GM19467 (cell line): ENCODE measurements around the gene ZFAND3.
"Not testable (repeated sequence)": the region's sequence is repeated elsewhere in the genome, so short reads cannot be mapped to it uniquely, and the experiment has no call there.

Source experiments
- ATAC-seq: cut with Tn5 transposase; IDR thresholded peaks from one replicate; pipeline ENCODE4 v1.9.1; 2021; ENCODE audit warnings: mild to moderate bottlenecking, moderate library complexity; ENCODE audit not compliant: unreplicated experiment

Gene ZFAND3

DNA sequence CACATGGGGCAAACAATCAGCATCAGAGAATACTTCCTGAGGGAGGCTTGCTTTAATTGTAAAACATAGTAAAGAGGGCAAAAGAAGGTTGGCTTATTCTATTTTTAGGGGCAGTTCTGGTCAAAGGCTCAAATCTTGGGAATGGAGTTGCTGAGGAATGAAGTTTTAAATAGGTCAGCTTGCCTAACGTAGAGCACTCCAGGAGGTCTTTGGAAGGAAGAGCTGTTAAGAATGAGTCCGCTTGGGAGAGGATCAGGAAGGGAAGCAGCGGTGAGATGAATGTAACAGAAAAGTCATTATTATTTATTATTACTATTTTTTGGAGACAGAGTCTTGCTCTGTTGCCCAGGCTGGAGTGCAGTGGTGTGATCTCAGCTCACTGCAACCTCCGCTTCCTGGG is 108.7 kb downstream of the ZFAND3 start:
- ATAC-seq = no peak

DNA sequence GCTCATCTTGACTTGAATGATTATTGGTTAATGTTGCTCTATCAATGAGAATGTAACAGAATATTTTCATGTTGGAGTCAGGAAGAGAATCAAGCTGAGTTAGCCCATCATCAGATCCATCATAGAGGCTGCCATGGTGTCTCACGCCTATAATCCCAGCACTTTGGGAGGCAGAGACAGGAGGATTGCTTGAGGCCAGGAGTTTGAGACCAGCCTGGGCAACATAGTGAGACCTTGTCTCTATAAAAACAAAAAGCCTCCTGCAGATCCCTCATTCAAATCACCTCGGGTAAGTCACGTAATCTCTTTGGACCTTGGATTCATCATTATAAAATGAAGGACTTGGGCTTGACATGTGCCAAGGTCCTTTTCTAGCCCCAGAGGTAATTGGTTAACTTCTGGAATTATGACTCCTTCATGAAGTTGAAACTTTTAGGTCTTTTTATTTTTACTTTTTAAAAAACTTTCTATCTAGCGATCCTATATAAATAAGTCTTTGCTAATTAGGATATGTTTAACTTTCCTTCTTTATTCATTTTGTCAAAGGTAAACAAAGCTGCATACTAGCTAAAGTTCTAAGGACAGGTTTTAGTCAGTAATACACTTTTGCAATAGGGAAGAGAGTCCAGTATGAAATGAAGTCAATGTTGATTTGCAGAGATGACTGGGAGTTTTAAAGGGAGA is 110.9 kb downstream of the ZFAND3 start:
- no peak for ATAC-seq

DNA sequence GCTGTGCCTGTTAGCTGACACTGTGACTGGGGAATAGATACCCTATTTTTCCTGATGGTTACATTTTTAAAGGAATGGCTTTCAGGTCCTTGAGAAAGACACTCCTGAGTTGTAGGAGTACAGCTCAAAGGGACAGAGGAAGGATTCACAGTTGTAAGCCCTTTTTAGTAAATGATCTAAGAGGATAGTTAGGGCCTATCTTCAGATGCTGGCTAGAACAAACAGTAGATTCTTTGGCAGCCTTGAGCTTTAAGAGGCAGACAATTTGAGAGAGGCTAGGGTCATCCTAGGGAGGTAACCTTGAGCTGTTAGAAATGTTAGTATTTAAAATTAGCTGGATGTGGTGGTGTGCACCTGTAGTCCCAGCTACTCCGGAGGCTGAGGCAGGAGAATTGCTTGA is 111.5 kb downstream of the ZFAND3 start:
- no peak for ATAC-seq

DNA sequence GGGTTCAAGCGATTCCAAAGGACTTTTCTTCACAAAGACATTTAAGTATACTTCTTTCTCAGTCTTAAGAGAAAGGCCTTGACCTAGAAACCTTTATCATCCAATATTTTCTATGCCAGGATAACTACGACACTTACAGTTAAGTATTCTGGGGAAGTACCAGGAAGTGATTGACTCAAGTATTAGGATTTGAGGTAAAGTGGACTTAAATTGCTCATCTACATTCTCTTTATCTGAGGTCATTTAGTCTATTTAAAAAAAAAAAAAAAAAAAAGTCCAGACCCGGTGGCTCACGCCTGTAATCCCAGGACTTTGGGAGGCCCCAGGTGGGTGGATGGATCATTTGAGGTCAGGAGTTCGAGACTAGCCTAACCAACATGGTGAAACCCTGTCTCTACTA is 114.7 kb downstream of the ZFAND3 start:
- no peak for ATAC-seq

DNA sequence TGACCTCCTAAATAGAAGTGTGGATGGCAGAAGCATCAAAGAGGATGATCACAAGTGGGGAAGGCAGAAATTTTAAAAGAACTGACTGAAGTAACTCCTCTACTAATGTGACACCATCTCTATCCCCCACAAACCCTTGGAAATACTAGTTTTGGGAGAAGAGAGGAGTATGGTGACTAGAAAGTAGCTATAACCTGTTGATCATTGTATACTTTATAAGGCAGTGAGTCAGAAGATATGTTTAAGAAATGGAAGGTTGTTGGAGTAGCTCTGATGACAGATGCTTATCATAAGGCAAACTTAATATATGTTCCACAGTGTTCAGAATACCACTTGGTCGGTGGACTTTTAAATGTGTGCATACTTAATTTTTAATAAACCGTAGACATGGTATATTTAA is 116.6 kb downstream of the ZFAND3 start:
- ATAC-seq = no peak

DNA sequence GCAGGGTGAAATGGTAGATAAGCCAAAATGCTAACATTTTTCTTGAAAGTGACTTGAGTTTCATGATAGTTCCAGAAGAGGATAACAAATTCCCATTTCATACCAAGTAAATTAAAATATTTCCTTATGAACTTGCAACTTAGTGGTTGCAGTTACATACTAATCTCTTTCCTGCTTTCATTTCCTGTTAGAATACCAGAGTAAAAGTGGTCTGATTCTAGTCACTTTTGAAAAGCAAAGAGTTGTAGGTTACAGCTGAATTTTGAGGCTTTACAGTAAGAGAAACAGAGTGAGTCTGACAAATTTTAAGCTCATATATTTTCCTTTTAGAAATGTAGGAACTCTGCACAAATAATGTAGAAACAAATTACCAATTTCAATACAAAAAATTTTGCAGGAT is 117.4 kb downstream of the ZFAND3 start:
- no peak for ATAC-seq

DNA sequence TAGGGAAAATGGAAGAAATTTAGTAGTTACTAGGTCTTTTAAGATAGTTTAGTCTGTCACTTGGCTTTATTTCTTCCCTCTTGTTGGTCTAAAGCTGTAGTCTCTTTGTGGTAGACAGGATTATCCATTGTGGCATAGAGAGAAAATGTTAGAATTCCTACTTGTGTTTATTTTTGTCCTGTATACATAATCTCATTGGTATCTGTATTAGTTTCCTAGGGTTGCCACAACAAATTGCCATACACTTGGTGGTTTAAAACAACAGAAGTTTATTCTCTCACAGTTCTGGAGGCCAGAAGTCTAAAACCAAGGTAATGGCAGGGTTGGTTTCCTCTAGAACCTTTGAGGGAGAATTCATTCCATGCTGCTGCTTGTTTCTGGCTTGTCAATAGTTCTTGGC is 119.4 kb downstream of the ZFAND3 start:
- no peak for ATAC-seq

DNA sequence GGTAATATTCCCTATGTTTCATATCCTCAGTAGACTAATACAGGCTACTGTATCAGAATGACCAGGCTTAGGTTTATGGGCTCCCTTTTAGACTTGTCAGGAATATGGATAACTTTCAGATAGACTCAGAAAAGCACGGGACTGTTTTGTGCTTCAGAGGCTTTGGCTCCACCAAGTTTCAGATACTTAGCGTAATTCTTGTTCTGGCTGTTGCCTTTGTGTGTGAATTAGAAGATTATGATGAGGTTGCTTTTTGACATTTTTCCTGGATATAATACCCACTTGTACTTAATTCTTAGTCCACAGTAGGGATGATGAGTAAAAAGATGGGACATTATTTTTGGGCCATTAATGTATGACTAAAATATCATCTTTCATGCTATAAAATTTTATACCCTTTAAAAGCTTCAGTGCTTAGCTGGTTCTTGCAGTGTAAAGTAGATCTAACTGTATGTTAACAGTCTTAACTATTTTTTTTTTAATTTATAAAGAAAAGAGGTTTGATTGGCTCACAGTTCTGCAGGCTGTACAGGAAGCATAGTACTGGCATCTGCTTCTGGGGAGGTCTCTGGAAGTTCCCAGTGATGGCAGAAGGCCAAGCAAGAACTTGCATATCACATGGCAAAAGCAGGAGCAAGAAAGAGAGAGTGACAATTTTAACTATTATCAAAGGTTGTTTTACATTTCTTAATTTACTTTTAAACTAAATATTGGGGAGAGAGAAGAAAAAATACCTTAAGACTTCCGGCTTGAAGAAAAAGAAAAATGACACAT is 120.7 kb downstream of the ZFAND3 start:
- ATAC-seq = no peak

DNA sequence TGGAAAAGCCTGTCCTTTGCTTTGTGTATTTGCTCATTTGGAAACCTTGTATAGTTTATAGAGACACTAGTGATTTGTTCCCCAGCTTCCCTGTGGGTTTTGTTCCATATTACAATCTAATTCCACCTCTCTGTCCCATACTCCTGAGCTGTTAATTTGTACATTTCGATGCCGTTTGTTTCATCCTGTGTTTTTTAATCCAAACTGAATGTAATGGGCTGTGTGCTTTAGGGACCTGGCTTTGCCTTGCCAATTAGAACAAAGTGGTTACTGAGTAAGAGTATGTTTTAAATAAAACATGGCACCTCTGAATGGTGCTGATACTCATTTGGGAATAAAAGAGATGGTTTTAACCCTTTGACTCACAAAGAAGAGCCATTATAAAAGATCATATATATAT is 122.3 kb downstream of the ZFAND3 start:
- no peak for ATAC-seq

DNA sequence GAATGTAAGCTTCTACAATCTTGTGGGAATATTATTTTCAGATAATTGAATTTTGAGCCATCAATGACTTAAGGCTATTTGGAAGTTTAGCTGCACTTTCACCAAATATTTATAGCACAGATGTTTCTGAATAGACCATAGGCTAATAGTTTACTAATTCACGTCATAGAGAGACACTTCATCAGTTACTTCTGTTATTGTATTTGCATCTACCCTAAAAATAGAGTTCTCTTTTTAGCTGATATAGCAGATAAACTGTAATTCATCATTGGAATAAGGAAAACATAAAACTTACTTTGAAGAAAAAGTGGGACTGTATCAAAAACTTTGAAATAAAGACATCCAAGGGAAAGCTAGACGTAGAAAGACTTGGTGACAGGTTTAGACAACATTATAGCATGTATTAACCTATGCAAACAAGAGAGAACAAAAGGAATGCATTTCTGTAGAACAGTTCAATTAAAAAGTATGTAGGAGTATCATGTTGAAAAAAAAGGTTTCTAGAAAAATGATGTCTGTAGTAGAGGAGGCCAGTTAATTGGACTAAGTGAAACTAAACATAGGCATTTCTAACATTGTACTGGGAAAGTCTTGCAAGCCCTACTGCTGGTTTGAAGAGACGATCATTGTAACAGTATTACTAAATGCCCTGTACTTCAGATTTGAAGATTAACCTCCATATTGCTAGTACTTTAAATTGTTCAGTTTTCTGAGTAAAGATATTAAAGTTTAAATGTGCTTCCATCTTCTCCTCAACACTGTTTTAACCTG is 123.3 kb downstream of the ZFAND3 start:
- ATAC-seq = no peak

DNA sequence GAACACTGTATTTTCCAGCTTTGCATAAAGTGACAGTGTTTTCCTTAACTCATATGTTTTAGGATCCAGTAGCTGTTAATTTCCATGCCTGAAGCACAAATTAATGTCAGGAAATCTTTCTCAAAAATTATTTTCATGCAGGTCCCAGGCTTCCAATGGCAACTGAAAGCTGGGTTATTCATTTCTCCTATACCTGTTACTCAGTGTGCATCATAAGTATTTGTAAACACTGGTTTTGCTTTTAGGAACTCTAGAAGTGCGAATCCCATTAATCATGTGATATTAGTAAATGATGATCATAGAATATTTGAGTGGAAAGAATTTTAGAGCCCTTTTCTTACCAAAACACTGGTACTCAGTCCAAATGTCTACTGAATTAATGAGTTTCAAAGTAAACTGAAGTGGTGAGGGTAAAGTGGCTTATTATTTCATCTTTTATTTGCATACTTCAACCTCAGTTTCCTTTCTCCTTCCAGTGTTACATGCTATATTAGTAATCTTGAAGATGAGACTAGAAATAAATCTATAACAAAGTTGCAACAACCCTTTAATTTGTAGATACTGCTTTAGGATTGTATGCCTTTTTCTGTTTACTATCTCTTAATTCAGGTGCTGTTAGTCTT is 124.0 kb downstream of the ZFAND3 start:
- ATAC-seq = no peak

DNA sequence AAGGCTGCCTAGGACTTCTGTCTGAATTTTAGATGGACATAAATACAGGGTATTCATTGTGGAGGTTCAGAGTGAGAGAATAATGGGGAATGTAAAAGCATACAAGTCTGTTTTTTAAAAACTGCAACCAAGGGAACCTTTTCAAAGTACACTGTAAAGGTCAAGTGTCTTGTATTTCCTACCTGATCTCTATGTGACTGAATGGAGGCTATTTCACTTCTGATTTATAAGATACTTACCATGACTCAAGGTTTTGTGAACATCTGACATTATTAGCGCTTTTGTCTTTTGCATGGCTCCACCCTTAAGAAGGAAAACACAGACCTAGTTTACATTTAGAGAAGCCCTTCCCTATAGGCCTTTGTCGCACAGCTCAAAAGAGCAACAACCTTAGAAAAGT is 126.5 kb downstream of the ZFAND3 start:
- no peak for ATAC-seq

DNA sequence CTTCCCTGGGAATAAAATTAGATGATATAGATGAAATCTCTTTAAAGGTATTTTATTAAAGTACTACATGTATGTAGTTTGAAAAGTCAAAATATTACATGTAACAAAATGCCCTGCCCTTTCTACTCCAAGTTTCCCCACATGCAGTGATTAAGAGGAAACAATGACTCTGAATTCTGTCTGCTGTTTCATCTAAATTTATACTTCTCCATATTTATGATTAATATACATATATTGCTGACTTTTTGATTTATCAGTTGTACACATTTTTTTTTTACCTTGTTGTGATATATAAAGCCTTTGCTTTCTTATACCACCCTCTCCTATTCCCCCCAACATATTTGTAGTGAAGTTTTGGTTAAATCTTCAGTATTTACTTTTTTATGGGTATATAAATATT is 127.9 kb downstream of the ZFAND3 start:
- no peak for ATAC-seq

DNA sequence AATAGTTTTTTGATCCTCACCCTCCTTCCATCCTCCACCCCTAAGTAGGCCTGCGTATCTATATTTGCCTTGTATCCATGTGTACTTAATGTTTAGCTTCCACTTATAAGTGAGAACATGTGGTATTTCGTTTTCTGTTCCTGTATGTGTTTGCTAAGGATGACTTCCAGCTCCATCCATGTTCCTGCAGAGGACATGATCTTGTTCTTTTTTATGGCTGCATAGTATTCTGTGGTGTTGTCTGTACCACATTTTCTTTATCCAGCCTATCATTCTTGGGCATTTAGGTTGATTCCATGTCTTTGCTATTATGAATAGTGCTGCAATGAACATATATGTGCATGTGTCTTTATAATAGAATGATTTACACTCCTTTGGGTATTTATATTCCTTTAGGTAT is 129.1 kb downstream of the ZFAND3 start:
- ATAC-seq = not testable (repeated sequence)

DNA sequence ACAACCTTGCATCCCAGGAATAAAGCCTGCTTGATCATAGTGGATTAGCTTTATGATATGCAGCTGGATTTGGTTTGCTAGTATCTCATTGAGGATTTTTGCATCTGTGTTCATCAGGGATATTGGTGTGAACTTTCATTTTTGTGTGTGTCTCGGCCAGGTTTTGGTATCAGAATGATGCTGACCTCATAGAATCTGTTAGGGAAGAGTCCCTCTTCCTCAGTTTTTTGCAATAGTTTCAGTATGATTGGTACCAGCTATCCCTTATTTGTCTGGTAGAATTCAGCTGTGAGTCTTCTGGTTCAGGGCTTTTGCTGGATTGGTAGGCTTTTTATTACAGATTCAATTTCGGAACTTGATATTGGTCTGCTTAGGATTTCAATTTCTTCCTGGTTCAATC is 132.5 kb downstream of the ZFAND3 start:
- ATAC-seq = no peak

DNA sequence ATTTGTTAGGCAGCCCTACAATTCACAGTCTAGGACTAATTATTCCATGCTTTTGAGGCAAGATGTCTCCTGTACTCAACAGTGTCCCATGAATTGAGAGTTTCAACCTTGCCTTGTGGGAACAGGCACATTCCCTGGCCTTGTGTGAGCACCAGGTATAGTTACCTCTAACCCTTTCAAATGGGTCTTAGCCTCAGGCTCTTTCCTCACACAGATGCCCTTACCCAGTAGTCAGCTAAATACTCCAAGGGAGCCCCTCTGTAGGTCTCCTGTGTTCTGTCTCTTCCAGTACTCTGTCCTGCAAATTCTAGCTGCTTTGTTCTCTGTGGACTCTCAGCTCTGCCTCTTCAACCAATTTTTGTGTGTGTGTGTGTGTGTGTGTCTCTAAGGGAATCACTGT is 135.3 kb downstream of the ZFAND3 start:
- no peak for ATAC-seq

DNA sequence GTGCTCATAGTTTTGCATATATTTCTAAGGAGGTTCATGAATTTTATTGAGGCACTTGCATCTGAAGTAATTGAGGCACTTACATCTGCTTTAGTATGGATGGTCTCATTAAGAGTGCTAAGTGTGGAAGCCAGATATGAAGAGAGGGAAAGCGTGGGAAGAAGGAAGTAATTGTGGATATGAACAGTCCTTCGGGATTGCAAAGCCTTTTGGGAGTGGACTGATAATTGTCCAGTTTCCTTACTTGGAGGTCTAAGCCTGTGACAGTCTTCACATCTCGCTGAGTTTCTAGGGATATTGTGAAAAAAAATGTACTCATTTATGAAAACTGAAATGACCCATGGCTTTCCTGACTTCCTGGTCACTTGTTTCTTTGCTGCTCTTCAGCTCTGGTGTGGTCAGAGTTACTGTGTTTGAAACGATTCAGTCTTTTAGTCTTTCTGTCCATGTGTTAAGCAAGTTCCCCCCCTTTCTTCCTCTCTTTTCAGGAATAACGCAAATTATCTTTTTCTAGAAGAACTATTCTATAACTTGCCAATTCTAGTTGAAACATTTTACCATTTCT is 137.3 kb downstream of the ZFAND3 start:
- ATAC-seq = no peak

DNA sequence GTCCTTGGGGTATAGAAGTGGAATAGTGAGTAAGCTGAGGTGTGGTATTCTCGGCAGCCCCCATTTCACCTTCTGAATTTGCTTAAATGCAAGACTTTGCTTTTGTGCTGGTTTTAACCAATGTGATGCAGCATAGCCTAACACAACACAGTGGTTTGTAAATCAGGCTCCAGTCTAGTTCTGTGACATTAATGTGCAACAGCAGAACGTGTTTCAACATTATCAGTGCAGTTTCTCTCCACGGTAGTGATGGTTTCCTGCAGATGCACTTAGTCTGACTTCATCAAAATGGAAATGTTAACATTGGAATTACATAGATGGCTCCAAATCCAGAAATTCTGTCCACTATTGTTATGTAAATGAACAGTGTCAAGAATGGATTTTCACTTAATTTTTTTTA is 139.5 kb downstream of the ZFAND3 start:
- no peak for ATAC-seq

DNA sequence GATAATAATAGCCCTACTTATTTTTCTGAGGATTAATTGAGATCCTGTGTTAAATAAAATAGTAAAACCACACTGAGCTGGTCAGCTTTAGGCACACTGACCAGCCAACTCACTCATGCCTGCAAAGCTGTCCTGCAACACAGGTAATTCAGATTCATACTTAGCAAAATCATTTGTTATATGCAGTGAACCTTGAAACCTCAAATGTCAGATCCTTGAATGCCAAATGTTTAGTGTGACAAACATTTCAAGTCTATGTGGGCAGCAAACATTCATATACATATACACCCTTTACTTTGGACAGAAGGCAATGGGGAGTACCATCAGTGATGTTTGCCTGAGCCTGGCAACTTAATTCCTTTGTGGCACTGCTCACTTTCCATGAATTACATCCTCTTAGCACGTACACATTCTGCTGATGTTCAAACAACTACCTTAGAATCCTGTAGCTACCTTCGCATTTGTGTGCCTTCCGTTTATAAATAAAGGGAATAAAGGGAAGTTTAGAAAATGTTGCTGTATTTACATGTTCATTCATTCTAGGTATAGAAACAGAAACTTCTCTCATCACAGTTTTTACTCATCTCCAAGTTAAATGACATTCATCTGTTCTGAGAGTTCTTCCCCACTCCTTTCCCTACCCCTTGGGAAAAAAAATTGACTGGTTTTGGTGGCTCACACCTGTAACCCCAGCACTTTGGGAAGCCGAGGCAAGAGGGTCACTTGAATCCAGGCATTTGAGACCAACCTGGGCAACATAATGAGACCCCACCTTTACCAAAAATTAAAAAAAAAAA is 140.8 kb downstream of the ZFAND3 start:
- ATAC-seq = no peak

DNA sequence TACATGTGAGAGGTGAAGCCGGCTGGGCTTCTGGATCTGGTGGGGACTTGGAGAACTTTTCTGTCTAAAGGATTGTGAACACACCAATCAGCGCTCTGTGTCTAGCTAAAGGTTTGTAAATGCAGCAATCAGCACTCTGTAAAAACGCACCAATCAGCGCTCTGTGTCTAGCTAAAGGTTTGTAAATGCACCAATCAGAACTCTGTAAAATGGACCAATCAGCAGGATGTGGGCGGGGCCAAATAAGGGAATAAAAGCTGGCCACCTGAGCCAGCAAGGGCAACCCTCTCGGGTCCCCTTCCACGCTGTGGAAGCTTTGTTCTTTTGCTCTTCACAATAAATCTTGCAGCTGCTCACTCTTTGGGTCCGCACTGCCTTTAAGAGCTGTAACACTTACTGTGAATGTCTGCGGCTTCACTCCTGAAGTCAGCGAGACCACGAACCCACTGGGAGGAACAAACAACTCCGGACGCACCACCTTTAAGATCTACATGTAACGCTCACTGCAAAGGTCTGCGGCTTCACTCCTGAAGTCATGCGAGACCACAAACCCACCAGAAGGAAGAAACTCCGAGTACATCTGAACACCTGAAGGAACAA is 143.1 kb downstream of the ZFAND3 start:
- ATAC-seq = not testable (repeated sequence)
